Measurements from ENCODE around the gene MAP1LC3B. TPM values are rescaled to one million over a fixed set of nuclear protein-coding genes. Genes with fewer than 3 reads are reported as not detected.

The MAP1LC3B gene
- total RNA-seq, 2 experiments from 2014 or later: 55.3 to 58.1 TPM

DNA sequence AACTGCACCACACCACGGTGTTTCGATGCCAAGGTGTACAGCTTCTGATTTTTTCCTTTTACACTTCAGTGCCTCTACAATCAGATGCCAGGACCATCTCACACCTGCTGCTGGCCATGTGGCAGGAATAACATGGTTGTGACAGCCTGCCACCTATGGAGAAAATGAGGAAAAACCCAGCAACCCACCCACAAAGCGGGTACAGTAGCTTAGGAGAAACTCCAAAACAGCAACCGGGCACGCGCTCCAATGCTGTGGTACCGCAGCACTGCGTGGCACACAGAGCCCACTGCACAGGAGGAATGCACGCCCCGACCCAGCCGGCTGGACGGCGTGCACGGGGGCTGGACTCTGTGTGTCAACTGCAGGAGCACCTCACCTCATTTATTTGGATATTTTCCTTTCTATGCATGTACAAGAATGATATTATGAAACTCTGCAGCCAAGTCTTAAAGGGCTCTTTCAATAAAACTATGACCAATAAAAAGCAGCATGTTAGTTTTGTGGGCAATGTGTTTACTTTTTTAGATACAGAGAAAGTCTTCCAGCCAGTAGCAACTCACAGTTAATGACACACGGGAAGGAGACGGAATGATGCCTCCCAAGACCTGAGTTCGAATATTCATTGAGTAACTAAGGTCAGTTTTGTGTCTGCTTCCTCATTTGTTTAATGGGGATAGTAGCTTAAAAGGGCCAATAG, 45.9 kb downstream of the MAP1LC3B start:
- Mint-ChIP-seq H3K36me3 (ENCODE audit: low read depth) (peaks cover 8% of the 10 kb centered on the region), H3K4me1 (ENCODE audit: low read depth) (peaks cover 24% of the 10 kb centered on the region), H3K27me3 (no peaks in the 10 kb centered on the region), H3K9me3 (no peaks in the 10 kb centered on the region), H3K4me3 (no peak overlapping the region), H3K27ac (no peak overlapping the region)
- intact Hi-C loops (cut with micrococcal nuclease): loop anchor here (10.0 kb wide), 1 partner anchor 57 kb away; the partner anchor contains the start of gene ZCCHC14
- ATAC-seq (no peak), DNase-seq (no peak)
- no peak for TF ChIP-seq CTCF (IDR thresholded peaks at IDR 0.05)
- POLR2A ChIA-PET: interaction anchor here (1.2 kb wide), 1 partner anchor 27 kb away, joined by 3 read pairs; no protein-coding TSS in a partner anchor
- CTCF ChIA-PET: interaction anchor here (1.4 kb wide), 1 partner anchor 23 kb away, joined by 3 read pairs; no protein-coding TSS in a partner anchor

GRCh38 chr16:87438611-87438985, 46.5 kb downstream of the MAP1LC3B start:
- Mint-ChIP-seq H3K27ac (no peak overlapping the region), H3K36me3 (ENCODE audit: low read depth) (peaks cover 8% of the 10 kb centered on the region), H3K9me3 (no peaks in the 10 kb centered on the region), H3K4me3 (no peak overlapping the region), H3K27me3 (no peaks in the 10 kb centered on the region), H3K4me1 (ENCODE audit: low read depth) (peaks cover 24% of the 10 kb centered on the region)
- intact Hi-C loops (cut with micrococcal nuclease): loop anchor here (10.0 kb wide), 1 partner anchor 56 kb away; the partner anchor contains the start of gene ZCCHC14
- ChIA-PET CTCF (interaction anchor here (1.4 kb wide), 1 partner anchor 22 kb away, joined by 3 read pairs; no protein-coding TSS in a partner anchor), POLR2A (interaction anchor here (1.2 kb wide), 1 partner anchor 27 kb away, joined by 3 read pairs; no protein-coding TSS in a partner anchor)
- ATAC-seq (no peak), DNase-seq (no peak)
- no peak for TF ChIP-seq CTCF (IDR thresholded peaks at IDR 0.05)

GRCh38 chr16:87439926-87440325, 47.8 kb downstream of the MAP1LC3B start:
- ATAC-seq: no peak
- Mint-ChIP-seq H3K9me3 (no peaks in the 10 kb centered on the region), H3K27ac (no peak overlapping the region), H3K27me3 (no peaks in the 10 kb centered on the region), H3K4me1 (ENCODE audit: low read depth) (peaks cover 24% of the 10 kb centered on the region), H3K4me3 (no peak overlapping the region), H3K36me3 (ENCODE audit: low read depth) (peaks cover 13% of the 10 kb centered on the region)
- ChIA-PET POLR2A (no interaction called here), CTCF (interaction anchor here (0.6 to 0.9 kb wide), 2 partner anchors 20 to 30 kb away, joined by 3 read pairs; no protein-coding TSS in a partner anchor)
- no peak for DNase-seq
- intact Hi-C loops (cut with micrococcal nuclease): loop anchor here (10.0 kb wide), 1 partner anchor 55 kb away; the partner anchor contains the start of gene ZCCHC14
- no peak for TF ChIP-seq CTCF (IDR thresholded peaks at IDR 0.05)

DNA sequence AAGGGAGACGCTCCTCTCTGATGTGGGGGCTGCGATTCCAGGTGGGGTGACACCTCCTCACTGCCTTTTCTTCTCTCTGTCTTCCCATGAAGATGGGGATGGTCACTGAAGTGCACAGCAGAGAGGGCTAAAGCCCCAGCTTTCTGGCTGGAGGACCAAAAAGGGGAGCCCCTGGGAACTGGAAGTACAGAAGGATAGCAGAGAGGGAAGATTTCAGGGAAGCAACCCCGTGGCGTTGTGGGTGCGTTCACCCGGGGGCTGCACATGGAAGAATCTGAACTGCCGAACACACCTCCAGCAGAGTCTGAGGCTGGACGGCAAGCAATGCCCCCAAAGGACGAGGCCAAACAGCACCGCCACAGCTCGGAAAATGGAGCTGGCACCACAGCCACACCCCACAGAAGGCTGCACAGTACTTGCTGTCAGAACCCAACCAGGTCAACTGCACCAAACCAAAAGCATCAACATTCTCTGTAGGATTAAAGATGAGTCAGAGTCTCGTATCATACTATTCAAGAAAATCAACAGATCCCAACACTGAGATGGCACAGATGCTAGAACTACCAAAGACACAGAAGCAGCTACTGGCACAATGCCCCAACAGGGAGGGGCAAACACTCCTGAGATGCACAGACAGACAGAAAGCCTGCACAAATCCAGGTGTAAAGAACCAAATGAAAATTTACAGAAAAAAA, 49.9 kb downstream of the MAP1LC3B start:
- DNase-seq (no peak), ATAC-seq (no peak)
- POLR2A ChIA-PET: no interaction called here
- CTCF ChIA-PET: interaction anchor here (1.1 kb wide), 1 partner anchor 193 kb away, joined by 3 read pairs; no protein-coding TSS in a partner anchor
- Mint-ChIP-seq H3K27me3 (no peaks in the 10 kb centered on the region), H3K4me1 (ENCODE audit: low read depth) (peaks cover 4% of the 10 kb centered on the region), H3K9me3 (no peaks in the 10 kb centered on the region), H3K4me3 (no peak overlapping the region), H3K36me3 (ENCODE audit: low read depth) (peaks cover 20% of the 10 kb centered on the region), H3K27ac (no peak overlapping the region)
- intact Hi-C loops (cut with micrococcal nuclease): no loop called here
- TF ChIP-seq CTCF (IDR thresholded peaks at IDR 0.05): no peak

All from activated CD8-positive, alpha-beta T cell treated with anti-CD3 and anti-CD28 coated beads for 36 hours (primary cell).